Measurements from ENCODE around the gene CDKL4.

CDKL4 gene

DNA sequence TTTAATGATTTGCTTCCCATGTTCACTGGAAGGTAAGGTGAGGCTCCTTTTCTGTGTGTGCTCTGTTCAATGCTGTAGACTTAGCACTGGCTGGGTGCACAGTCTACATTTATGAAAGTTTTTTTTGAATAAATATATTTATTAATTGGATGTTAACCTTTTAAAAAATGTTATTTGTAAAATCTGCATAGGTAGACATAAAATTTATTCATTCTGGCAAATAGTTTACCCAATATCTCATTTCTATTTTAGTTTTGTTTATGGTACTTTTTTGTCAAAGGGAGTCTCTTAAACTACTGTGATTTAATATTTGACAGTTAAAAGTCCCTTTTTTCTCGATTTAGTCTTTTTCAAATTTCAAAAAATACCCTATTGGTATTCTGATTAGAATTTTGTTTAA is 19.9 kb downstream of the CDKL4 start:
- Histone ChIP-seq H3K4me1 (ENCODE audit: low read length) (peaks cover 18% of the 10 kb centered on the region), H3K4me2 (ENCODE audit: low read length) (no peak overlapping the region), H3K27ac (ENCODE audit: low read length) (no peak overlapping the region), H2AFZ (ENCODE audit: low read depth, low read length) (no peak overlapping the region), H3K9me3 (ENCODE audit: insufficient read depth, low read length) (no peaks in the 10 kb centered on the region), H3K27me3 (ENCODE audit: low read depth, low read length) (no peaks in the 10 kb centered on the region), H4K20me1 (ENCODE audit: insufficient read depth, low read length) (no peaks in the 10 kb centered on the region), H3K9ac (ENCODE audit: low read length) (no peak overlapping the region), H3K4me3 (ENCODE audit: low read length) (no peak overlapping the region), H3K79me2 (ENCODE audit: low read length) (no peaks in the 10 kb centered on the region), H3K36me3 (replicated peaks; ENCODE audit: low read depth, low read length) (no peaks in the 10 kb centered on the region)
- TF ChIP-seq, protein P1, sequence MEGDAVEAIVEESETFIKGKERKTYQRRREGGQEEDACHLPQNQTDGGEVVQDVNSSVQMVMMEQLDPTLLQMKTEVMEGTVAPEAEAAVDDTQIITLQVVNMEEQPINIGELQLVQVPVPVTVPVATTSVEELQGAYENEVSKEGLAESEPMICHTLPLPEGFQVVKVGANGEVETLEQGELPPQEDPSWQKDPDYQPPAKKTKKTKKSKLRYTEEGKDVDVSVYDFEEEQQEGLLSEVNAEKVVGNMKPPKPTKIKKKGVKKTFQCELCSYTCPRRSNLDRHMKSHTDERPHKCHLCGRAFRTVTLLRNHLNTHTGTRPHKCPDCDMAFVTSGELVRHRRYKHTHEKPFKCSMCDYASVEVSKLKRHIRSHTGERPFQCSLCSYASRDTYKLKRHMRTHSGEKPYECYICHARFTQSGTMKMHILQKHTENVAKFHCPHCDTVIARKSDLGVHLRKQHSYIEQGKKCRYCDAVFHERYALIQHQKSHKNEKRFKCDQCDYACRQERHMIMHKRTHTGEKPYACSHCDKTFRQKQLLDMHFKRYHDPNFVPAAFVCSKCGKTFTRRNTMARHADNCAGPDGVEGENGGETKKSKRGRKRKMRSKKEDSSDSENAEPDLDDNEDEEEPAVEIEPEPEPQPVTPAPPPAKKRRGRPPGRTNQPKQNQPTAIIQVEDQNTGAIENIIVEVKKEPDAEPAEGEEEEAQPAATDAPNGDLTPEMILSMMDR (IDR thresholded peaks at IDR 0.05; ENCODE audit: low read depth, low read length), result no peak

DNA sequence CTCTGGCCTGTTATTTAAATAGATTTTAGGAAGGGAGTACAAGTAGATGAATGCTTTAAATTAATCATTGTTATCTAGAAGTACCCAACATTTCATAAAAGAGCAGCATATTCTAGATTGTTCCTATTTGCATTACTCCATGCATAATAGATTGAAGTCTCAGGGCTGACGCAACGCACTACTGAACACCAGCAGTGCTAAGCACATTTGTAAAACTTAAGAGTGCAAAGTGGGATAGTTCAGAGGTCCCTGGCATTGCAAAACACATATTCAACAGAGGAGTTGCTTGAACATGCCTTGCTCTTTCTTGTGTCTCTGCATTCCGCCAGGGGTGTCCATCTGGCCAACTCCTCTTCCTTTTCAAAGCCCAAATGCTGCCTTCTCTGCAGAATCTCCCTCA is 22.3 kb downstream of the CDKL4 start:
- no peak overlapping the region for H3K9ac ChIP-seq (ENCODE audit: low read length)
- no peaks in the 10 kb centered on the region for H4K20me1 ChIP-seq (ENCODE audit: insufficient read depth, low read length)
- TF ChIP-seq, protein P1 (IDR thresholded peaks at IDR 0.05; ENCODE audit: low read depth, low read length), result no peak
- no peak for TF ChIP-seq EZH2phosphoT487 (IDR thresholded peaks at IDR 0.05; ENCODE audit: low read depth)
- no peak overlapping the region for H3K27ac ChIP-seq (ENCODE audit: low read length)
- H3K4me3 ChIP-seq (ENCODE audit: low read length), result no peak overlapping the region
- H3K36me3 ChIP-seq (replicated peaks; ENCODE audit: low read depth, low read length), result no peaks in the 10 kb centered on the region
- H2AFZ ChIP-seq (ENCODE audit: low read depth, low read length), result no peak overlapping the region
- no peaks in the 10 kb centered on the region for H3K9me3 ChIP-seq (ENCODE audit: insufficient read depth, low read length)
- no peak overlapping the region for H3K4me2 ChIP-seq (ENCODE audit: low read length)
- peaks cover 11% of the 10 kb centered on the region for H3K4me1 ChIP-seq (ENCODE audit: low read length)
- no peaks in the 10 kb centered on the region for H3K79me2 ChIP-seq (ENCODE audit: low read length)
- H3K27me3 ChIP-seq (ENCODE audit: low read depth, low read length), result no peaks in the 10 kb centered on the region

DNA sequence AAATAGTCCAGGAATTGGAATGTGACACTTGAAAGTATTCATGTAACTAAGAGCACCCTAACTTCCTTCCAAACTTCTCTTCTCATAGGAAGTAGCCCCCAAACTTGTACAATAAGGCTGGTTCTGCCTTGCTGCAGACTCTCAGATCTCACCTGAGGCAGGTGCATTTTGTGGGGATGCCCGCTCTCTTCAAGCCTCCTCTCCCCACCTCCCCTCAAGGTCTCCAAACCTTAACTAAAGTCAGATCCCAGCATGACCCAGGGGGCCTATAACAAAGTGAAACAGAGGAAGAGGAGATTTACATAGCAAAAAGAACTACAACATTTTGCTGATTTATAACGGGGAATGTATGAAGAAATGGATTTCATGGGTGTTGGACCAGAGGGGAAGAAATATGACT is 23.6 kb downstream of the CDKL4 start:
- Histone ChIP-seq H2AFZ (ENCODE audit: low read depth, low read length) (no peak overlapping the region), H3K36me3 (replicated peaks; ENCODE audit: low read depth, low read length) (no peaks in the 10 kb centered on the region), H3K79me2 (ENCODE audit: low read length) (no peaks in the 10 kb centered on the region), H3K9me3 (ENCODE audit: insufficient read depth, low read length) (no peaks in the 10 kb centered on the region), H3K4me1 (ENCODE audit: low read length) (peaks cover under 1% of the 10 kb centered on the region; the same call in 1 of the 2 replicates), H3K27ac (ENCODE audit: low read length) (no peak overlapping the region), H3K4me3 (ENCODE audit: low read length) (no peak overlapping the region), H3K27me3 (ENCODE audit: low read depth, low read length) (no peaks in the 10 kb centered on the region), H4K20me1 (ENCODE audit: insufficient read depth, low read length) (no peaks in the 10 kb centered on the region), H3K4me2 (ENCODE audit: low read length) (no peak overlapping the region), H3K9ac (ENCODE audit: low read length) (no peak overlapping the region)
- TF ChIP-seq, protein P1 (IDR thresholded peaks at IDR 0.05; ENCODE audit: low read depth, low read length), result no peak
- TF ChIP-seq EZH2phosphoT487 (IDR thresholded peaks at IDR 0.05; ENCODE audit: low read depth), result no peak

DNA sequence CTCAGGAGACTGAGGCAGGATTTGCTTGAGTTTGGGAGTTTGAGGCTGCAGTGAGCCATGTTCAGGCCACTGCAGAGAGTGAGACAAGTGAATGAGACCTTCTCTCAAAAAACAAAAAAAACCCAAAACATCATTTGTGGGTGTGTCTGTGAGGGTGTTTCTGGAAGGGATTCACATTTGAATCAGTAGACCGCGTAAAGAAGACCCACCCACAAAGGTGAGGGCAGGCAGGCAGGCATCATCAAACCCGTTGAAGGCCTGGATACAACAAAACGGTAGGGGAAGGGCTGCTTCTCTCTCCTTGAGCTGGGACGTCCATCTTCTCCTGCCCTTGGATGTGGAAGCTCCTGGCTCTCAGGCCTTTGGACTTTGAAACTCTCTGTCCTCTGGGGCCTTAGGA is 25.4 kb downstream of the CDKL4 start:
- H3K9ac ChIP-seq (ENCODE audit: low read length), result no peak overlapping the region

More for the DNA sequence above, 25.4 kb downstream of the CDKL4 start:
- Histone ChIP-seq H3K79me2 (ENCODE audit: low read length) (no peaks in the 10 kb centered on the region), H4K20me1 (ENCODE audit: insufficient read depth, low read length) (no peaks in the 10 kb centered on the region), H2AFZ (ENCODE audit: low read depth, low read length) (no peak overlapping the region), H3K27ac (ENCODE audit: low read length) (no peak overlapping the region), H3K4me3 (ENCODE audit: low read length) (no peak overlapping the region), H3K27me3 (ENCODE audit: low read depth, low read length) (no peaks in the 10 kb centered on the region), H3K9me3 (ENCODE audit: insufficient read depth, low read length) (no peaks in the 10 kb centered on the region), H3K36me3 (replicated peaks; ENCODE audit: low read depth, low read length) (no peaks in the 10 kb centered on the region), H3K4me2 (ENCODE audit: low read length) (no peak overlapping the region), H3K4me1 (ENCODE audit: low read length) (no peaks in the 10 kb centered on the region)
- TF ChIP-seq, protein P1 (IDR thresholded peaks at IDR 0.05; ENCODE audit: low read depth, low read length), result no peak
- no peak for TF ChIP-seq EZH2phosphoT487 (IDR thresholded peaks at IDR 0.05; ENCODE audit: low read depth)
